HepG2 (cell line): Measurements from ENCODE around the gene SLC7A6OS. TPM values are rescaled to one million over a fixed set of nuclear protein-coding genes. Genes with fewer than 3 reads are reported as not detected.

Experiments
- FOXA3 ChIP-seq: IDR thresholded peaks from 2 replicates; pipeline ENCODE4 v1.6.1; 2016; ENCODE audit warnings: missing genetic modification reagents, missing compliant biosample characterization
- MTF1 ChIP-seq: sonication (generic); formaldehyde crosslinking; IDR thresholded peaks from 2 replicates; pipeline ENCODE4 v1.5.0; 2020; ENCODE audit warnings: missing genetic modification reagents
- MTF2 ChIP-seq: sonication (generic); formaldehyde crosslinking; IDR thresholded peaks from 2 replicates; pipeline ENCODE4 v1.5.0; 2020; ENCODE audit warnings: missing genetic modification reagents, borderline replicate concordance
- SAP130 ChIP-seq: IDR thresholded peaks from 2 replicates; pipeline ENCODE4 v1.6.1; 2016; ENCODE audit warnings: low read depth
- SNAI1 ChIP-seq: sonication (generic); formaldehyde crosslinking; IDR thresholded peaks from 2 replicates; pipeline ENCODE4 v1.5.0; 2020; ENCODE audit warnings: mild to moderate bottlenecking, missing genetic modification reagents, borderline replicate concordance
- TBX2 ChIP-seq: sonication (generic); formaldehyde crosslinking; IDR thresholded peaks from 2 replicates; pipeline ENCODE4 v1.5.0; 2020; ENCODE audit warnings: missing genetic modification reagents, mild to moderate bottlenecking, borderline replicate concordance
- ZNF670 ChIP-seq: sonication (generic); formaldehyde crosslinking; IDR thresholded peaks from 2 replicates; pipeline ENCODE4 v1.8.0; 2022; ENCODE audit warnings: mild to moderate bottlenecking, missing genetic modification reagents, borderline replicate concordance
- polyA plus RNA-seq, 8 experiments: library from polyadenylated mRNA; depleted of rRNA in 3 of 8; stranded (reverse) in 7 of 8; unstranded in 1 of 8; fragments of >200 nt; fragmentation: Illumina TruSeq in 4 of 8; extraction: Trizol in 4 of 8; gene quantifications; 2 replicates each; pipeline versions ENCODE4 v1.2.1 to v1.2.3, GENCODE V29; 2011 to 2016; ENCODE audit warnings: low read depth in 4 of 8, missing spikeins in 1 of 8, mixed read lengths in 1 of 8; ENCODE audit not compliant: insufficient read depth in 1 of 8
- total RNA-seq, 5 experiments: library from RNA; depleted of rRNA; stranded (reverse); fragments of >200 nt; fragmentation: Illumina TruSeq; extraction: Trizol; gene quantifications; 2 replicates each; pipeline ENCODE4 v1.2.3, GENCODE V29; 2016; ENCODE audit warnings: low read depth in 1 of 5
- TF ChIP-seq, protein P1 (sequence below): sonication (generic); formaldehyde crosslinking; IDR thresholded peaks from 2 replicates; pipeline ENCODE4 v1.5.0; 2020; ENCODE audit warnings: missing genetic modification reagents
- TF ChIP-seq, protein P2 (sequence below): sonication (generic); formaldehyde crosslinking; conservative IDR thresholded peaks from 2 replicates; pipeline ENCODE4 v1.4.0; 2020; ENCODE audit warnings: mild to moderate bottlenecking, missing genetic modification reagents, moderate library complexity
- TF ChIP-seq, protein P3 (sequence below): sonication (generic); formaldehyde crosslinking; IDR thresholded peaks from 2 replicates; pipeline ENCODE4 v1.8.0; 2022; ENCODE audit warnings: missing genetic modification reagents, mild to moderate bottlenecking, moderate library complexity, borderline replicate concordance
- TF ChIP-seq, protein P4 (sequence below), 2 experiments: sonication (generic) in 1 of 2; formaldehyde crosslinking in 1 of 2; IDR thresholded peaks; 2 replicates each; pipeline versions ENCODE4 v1.6.1 to v1.9.0; 2014 to 2022; ENCODE audit warnings: antibody characterized with exemption in 1 of 2, borderline replicate concordance in 1 of 2, inconsistent platforms in 1 of 2, low read depth in 1 of 2, missing genetic modification reagents in 1 of 2

SLC7A6OS gene
- total and polyA plus RNA-seq, 2 of the 13 experiments (the other 11 are each of a cell fraction or from before 2014, with no cell fraction given), result 11.2 to 21.5 TPM

DNA sequence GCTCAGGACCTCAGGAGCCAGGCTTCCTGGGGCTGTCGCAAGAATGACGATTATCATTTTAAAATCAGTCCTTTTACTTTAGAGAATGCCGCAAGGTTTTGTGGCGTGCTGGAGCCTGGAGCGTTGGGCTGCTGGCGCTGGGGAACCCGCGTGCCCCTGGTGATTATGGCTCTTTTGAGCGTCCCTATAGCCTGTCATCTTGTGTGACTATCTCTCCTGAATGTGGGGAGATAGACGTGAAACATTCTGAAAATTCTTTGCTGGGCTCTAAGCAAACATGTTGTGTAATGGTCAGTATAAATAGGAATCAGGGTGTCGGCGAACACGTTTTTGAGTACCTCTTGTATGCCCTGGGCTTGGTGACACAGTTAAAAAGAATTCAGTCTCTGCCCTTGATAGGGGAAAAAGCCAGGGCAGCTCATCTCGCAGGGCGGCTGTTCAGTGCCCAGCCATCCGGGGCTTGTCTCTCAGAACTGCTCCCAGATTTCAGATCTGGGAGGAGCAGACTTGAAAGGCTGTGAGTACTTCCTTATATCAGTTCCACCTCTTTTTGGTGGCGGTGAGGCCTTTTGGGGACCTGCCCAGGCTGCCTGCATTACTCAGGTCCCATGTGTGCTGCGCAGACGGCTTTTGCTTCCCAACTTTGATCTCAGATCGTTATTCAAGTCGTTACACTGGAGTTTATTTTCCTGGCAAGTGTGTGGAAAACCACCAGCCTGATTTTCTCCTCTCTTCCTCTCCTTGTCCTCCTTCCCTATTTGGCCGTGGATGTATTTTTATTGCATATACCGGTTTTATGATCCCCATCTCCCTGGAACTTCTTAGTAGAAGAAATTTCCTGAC lies 45.4 kb downstream of the SLC7A6OS start (continued):
- TF ChIP-seq, protein P1, sequence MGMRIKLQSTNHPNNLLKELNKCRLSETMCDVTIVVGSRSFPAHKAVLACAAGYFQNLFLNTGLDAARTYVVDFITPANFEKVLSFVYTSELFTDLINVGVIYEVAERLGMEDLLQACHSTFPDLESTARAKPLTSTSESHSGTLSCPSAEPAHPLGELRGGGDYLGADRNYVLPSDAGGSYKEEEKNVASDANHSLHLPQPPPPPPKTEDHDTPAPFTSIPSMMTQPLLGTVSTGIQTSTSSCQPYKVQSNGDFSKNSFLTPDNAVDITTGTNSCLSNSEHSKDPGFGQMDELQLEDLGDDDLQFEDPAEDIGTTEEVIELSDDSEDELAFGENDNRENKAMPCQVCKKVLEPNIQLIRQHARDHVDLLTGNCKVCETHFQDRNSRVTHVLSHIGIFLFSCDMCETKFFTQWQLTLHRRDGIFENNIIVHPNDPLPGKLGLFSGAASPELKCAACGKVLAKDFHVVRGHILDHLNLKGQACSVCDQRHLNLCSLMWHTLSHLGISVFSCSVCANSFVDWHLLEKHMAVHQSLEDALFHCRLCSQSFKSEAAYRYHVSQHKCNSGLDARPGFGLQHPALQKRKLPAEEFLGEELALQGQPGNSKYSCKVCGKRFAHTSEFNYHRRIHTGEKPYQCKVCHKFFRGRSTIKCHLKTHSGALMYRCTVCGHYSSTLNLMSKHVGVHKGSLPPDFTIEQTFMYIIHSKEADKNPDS (CRISPR knock-in tag), result peak; percentile 85
- TF ChIP-seq ZNF670 (CRISPR knock-in tag), result peak; percentile 72; the same call in 1 of the 2 replicates
- TF ChIP-seq, protein P2, sequence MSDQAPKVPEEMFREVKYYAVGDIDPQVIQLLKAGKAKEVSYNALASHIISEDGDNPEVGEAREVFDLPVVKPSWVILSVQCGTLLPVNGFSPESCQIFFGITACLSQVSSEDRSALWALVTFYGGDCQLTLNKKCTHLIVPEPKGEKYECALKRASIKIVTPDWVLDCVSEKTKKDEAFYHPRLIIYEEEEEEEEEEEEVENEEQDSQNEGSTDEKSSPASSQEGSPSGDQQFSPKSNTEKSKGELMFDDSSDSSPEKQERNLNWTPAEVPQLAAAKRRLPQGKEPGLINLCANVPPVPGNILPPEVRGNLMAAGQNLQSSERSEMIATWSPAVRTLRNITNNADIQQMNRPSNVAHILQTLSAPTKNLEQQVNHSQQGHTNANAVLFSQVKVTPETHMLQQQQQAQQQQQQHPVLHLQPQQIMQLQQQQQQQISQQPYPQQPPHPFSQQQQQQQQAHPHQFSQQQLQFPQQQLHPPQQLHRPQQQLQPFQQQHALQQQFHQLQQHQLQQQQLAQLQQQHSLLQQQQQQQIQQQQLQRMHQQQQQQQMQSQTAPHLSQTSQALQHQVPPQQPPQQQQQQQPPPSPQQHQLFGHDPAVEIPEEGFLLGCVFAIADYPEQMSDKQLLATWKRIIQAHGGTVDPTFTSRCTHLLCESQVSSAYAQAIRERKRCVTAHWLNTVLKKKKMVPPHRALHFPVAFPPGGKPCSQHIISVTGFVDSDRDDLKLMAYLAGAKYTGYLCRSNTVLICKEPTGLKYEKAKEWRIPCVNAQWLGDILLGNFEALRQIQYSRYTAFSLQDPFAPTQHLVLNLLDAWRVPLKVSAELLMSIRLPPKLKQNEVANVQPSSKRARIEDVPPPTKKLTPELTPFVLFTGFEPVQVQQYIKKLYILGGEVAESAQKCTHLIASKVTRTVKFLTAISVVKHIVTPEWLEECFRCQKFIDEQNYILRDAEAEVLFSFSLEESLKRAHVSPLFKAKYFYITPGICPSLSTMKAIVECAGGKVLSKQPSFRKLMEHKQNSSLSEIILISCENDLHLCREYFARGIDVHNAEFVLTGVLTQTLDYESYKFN (CRISPR knock-in tag), result peak; percentile 89
- TF ChIP-seq TBX2 (CRISPR knock-in tag), result peak; percentile 98
- TF ChIP-seq, protein P3, sequence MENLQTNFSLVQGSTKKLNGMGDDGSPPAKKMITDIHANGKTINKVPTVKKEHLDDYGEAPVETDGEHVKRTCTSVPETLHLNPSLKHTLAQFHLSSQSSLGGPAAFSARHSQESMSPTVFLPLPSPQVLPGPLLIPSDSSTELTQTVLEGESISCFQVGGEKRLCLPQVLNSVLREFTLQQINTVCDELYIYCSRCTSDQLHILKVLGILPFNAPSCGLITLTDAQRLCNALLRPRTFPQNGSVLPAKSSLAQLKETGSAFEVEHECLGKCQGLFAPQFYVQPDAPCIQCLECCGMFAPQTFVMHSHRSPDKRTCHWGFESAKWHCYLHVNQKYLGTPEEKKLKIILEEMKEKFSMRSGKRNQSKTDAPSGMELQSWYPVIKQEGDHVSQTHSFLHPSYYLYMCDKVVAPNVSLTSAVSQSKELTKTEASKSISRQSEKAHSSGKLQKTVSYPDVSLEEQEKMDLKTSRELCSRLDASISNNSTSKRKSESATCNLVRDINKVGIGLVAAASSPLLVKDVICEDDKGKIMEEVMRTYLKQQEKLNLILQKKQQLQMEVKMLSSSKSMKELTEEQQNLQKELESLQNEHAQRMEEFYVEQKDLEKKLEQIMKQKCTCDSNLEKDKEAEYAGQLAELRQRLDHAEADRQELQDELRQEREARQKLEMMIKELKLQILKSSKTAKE (CRISPR knock-in tag), result peak; percentile 86; the same call in 1 of the 2 replicates
- TF ChIP-seq SAP130, result peak; percentile 97
- TF ChIP-seq SNAI1 (CRISPR knock-in tag), result peak; percentile 94; the same call in 1 of the 2 replicates
- TF ChIP-seq FOXA3 (CRISPR knock-in tag), result peak; percentile 96
- TF ChIP-seq, protein P4, sequence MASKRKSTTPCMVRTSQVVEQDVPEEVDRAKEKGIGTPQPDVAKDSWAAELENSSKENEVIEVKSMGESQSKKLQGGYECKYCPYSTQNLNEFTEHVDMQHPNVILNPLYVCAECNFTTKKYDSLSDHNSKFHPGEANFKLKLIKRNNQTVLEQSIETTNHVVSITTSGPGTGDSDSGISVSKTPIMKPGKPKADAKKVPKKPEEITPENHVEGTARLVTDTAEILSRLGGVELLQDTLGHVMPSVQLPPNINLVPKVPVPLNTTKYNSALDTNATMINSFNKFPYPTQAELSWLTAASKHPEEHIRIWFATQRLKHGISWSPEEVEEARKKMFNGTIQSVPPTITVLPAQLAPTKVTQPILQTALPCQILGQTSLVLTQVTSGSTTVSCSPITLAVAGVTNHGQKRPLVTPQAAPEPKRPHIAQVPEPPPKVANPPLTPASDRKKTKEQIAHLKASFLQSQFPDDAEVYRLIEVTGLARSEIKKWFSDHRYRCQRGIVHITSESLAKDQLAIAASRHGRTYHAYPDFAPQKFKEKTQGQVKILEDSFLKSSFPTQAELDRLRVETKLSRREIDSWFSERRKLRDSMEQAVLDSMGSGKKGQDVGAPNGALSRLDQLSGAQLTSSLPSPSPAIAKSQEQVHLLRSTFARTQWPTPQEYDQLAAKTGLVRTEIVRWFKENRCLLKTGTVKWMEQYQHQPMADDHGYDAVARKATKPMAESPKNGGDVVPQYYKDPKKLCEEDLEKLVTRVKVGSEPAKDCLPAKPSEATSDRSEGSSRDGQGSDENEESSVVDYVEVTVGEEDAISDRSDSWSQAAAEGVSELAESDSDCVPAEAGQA (IDR thresholded peaks at IDR 0.05; ENCODE audit: low read depth), result no peak
- TF ChIP-seq, protein P4 (CRISPR knock-in tag; IDR thresholded peaks at IDR 0.05; ENCODE audit: borderline replicate concordance), result 0 out of 2 replicates have a peak, but pooled peaks have one; percentile 18
- TF ChIP-seq MTF1 (CRISPR knock-in tag), result 0 out of 2 replicates have a peak, but pooled peaks have one; percentile 13
- 0 out of 2 replicates have a peak, but pooled peaks have one; percentile 73 for TF ChIP-seq MTF2 (CRISPR knock-in tag)
